ENCODE measurements around the gene CARD10. TPM values are rescaled to one million over a fixed set of nuclear protein-coding genes. Genes with fewer than 3 reads are reported as not detected.

CARD10 gene
- total and polyA plus RNA-seq, 2 of the 13 experiments (the other 11 are each of a cell fraction or from before 2014, with no cell fraction given), result 35.2 to 55.8 TPM

- TF ChIP-seq, protein P1, sequence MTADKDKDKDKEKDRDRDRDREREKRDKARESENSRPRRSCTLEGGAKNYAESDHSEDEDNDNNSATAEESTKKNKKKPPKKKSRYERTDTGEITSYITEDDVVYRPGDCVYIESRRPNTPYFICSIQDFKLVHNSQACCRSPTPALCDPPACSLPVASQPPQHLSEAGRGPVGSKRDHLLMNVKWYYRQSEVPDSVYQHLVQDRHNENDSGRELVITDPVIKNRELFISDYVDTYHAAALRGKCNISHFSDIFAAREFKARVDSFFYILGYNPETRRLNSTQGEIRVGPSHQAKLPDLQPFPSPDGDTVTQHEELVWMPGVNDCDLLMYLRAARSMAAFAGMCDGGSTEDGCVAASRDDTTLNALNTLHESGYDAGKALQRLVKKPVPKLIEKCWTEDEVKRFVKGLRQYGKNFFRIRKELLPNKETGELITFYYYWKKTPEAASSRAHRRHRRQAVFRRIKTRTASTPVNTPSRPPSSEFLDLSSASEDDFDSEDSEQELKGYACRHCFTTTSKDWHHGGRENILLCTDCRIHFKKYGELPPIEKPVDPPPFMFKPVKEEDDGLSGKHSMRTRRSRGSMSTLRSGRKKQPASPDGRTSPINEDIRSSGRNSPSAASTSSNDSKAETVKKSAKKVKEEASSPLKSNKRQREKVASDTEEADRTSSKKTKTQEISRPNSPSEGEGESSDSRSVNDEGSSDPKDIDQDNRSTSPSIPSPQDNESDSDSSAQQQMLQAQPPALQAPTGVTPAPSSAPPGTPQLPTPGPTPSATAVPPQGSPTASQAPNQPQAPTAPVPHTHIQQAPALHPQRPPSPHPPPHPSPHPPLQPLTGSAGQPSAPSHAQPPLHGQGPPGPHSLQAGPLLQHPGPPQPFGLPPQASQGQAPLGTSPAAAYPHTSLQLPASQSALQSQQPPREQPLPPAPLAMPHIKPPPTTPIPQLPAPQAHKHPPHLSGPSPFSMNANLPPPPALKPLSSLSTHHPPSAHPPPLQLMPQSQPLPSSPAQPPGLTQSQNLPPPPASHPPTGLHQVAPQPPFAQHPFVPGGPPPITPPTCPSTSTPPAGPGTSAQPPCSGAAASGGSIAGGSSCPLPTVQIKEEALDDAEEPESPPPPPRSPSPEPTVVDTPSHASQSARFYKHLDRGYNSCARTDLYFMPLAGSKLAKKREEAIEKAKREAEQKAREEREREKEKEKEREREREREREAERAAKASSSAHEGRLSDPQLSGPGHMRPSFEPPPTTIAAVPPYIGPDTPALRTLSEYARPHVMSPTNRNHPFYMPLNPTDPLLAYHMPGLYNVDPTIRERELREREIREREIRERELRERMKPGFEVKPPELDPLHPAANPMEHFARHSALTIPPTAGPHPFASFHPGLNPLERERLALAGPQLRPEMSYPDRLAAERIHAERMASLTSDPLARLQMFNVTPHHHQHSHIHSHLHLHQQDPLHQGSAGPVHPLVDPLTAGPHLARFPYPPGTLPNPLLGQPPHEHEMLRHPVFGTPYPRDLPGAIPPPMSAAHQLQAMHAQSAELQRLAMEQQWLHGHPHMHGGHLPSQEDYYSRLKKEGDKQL (CRISPR knock-in tag; IDR thresholded peaks at IDR 0.05; ENCODE audit: low read depth), result no peak
- TF ChIP-seq MAFG (CRISPR knock-in tag; IDR thresholded peaks at IDR 0.05) (no peak), ZBTB8A (CRISPR knock-in tag; IDR thresholded peaks at IDR 0.05; ENCODE audit: borderline replicate concordance, low read depth) (no peak), ZNF251 (CRISPR knock-in tag; IDR thresholded peaks at IDR 0.05) (no peak), SRSF9 (IDR thresholded peaks at IDR 0.05; ENCODE audit: borderline replicate concordance, insufficient read depth, low read depth, low read length, poor library complexity, severe bottlenecking) (no peak), KAT8 (CRISPR knock-in tag; IDR thresholded peaks at IDR 0.05) (no peak), BRD4 (CRISPR knock-in tag; IDR thresholded peaks at IDR 0.05) (no peak), ZNF160 (CRISPR knock-in tag; IDR thresholded peaks at IDR 0.05) (0 out of 2 replicates have a peak, but pooled peaks have one; percentile 47), NFKBIZ (CRISPR knock-in tag; IDR thresholded peaks at IDR 0.05) (no peak), ZNF136 (CRISPR knock-in tag; IDR thresholded peaks at IDR 0.05; ENCODE audit: low read depth) (no peak), ZNF17 (CRISPR knock-in tag; IDR thresholded peaks at IDR 0.05) (no peak), CEBPG (CRISPR knock-in tag; IDR thresholded peaks at IDR 0.05) (0 out of 2 replicates have a peak, but pooled peaks have one; percentile 39), ZNF10 (CRISPR knock-in tag; IDR thresholded peaks at IDR 0.05; ENCODE audit: borderline replicate concordance, low read depth) (no peak), ZNF652 (CRISPR knock-in tag; IDR thresholded peaks at IDR 0.05; ENCODE audit: borderline replicate concordance, low read depth) (no peak), STAG1 (CRISPR knock-in tag; IDR thresholded peaks at IDR 0.05) (peak; percentile 100), HMG20A (CRISPR knock-in tag; IDR thresholded peaks at IDR 0.05; ENCODE audit: borderline replicate concordance) (no peak), ZNF124 (CRISPR knock-in tag; IDR thresholded peaks at IDR 0.05) (no peak), ZNF296 (CRISPR knock-in tag; conservative IDR thresholded peaks at IDR 0.05) (no peak), ZNF256 (CRISPR knock-in tag; conservative IDR thresholded peaks at IDR 0.05) (no peak), SP2 (CRISPR knock-in tag; IDR thresholded peaks at IDR 0.05) (no peak), TRIM24 (CRISPR knock-in tag; IDR thresholded peaks at IDR 0.05) (no peak)
- TF ChIP-seq, protein P2, sequence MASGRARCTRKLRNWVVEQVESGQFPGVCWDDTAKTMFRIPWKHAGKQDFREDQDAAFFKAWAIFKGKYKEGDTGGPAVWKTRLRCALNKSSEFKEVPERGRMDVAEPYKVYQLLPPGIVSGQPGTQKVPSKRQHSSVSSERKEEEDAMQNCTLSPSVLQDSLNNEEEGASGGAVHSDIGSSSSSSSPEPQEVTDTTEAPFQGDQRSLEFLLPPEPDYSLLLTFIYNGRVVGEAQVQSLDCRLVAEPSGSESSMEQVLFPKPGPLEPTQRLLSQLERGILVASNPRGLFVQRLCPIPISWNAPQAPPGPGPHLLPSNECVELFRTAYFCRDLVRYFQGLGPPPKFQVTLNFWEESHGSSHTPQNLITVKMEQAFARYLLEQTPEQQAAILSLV (CRISPR knock-in tag; IDR thresholded peaks at IDR 0.05; ENCODE audit: borderline replicate concordance), result no peak
- TF ChIP-seq, protein P3, sequence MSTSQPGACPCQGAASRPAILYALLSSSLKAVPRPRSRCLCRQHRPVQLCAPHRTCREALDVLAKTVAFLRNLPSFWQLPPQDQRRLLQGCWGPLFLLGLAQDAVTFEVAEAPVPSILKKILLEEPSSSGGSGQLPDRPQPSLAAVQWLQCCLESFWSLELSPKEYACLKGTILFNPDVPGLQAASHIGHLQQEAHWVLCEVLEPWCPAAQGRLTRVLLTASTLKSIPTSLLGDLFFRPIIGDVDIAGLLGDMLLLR (CRISPR knock-in tag; IDR thresholded peaks at IDR 0.05), result no peak
Measured at GRCh38 chr22:37538590-37539357, 19.6 kb upstream of the CARD10 start (continued).

Data from HepG2 (cell line).